ENCODE data around the gene CAPN2.
A peak's percentile ranks its signal among the peaks of the same experiment; 100 is the strongest.
"Not testable (repeated sequence)": the region's sequence is repeated elsewhere in the genome, so short reads cannot be mapped to it uniquely, and the experiment has no call there.

CAPN2 gene

GRCh38 chr1:223740038-223740736, 27.8 kb downstream of the CAPN2 start:
- not testable (repeated sequence) for DNase-seq

GRCh38 chr1:223741861-223742260, 29.5 kb downstream of the CAPN2 start:
- DNase-seq: no peak

- DNase-seq: no peak
These were observed 30.6 kb downstream of the CAPN2 start for GRCh38 chr1:223742856-223743517.

GRCh38 chr1:223745731-223746130, 33.4 kb downstream of the CAPN2 start:
- DNase-seq: no peak

GRCh38 chr1:223747838-223748335, 35.5 kb downstream of the CAPN2 start:
- no peak for DNase-seq

GRCh38 chr1:223748405-223748772, 36.0 kb downstream of the CAPN2 start:
- DNase-seq: no peak

GRCh38 chr1:223748773-223749733, 36.7 kb downstream of the CAPN2 start:
- peak; percentile 74 for DNase-seq

GRCh38 chr1:223750730-223751570, 38.6 kb downstream of the CAPN2 start:
- DNase-seq: no peak

GRCh38 chr1:223751696-223752095, 39.4 kb downstream of the CAPN2 start:
- no peak for DNase-seq

- no peak for DNase-seq
These were observed 40.6 kb downstream of the CAPN2 start for GRCh38 chr1:223752721-223753515.

GRCh38 chr1:223754681-223755431, 42.5 kb downstream of the CAPN2 start:
- no peak for DNase-seq

GRCh38 chr1:223755432-223755792, 43.1 kb downstream of the CAPN2 start:
- DNase-seq: no peak

GRCh38 chr1:223755992-223756775, 43.8 kb downstream of the CAPN2 start:
- DNase-seq: no peak

- DNase-seq: no peak
These were observed 44.7 kb downstream of the CAPN2 start for GRCh38 chr1:223756806-223757700.

- no peak for DNase-seq
These were observed 46.4 kb downstream of the CAPN2 start for GRCh38 chr1:223758734-223759133.

GRCh38 chr1:223759273-223759672, 46.9 kb downstream of the CAPN2 start:
- no peak for DNase-seq

GRCh38 chr1:223760833-223761232, 48.5 kb downstream of the CAPN2 start:
- no peak for DNase-seq

- DNase-seq: no peak
These were observed 49.1 kb downstream of the CAPN2 start for GRCh38 chr1:223761411-223761810.

GRCh38 chr1:223763251-223763650, 50.9 kb downstream of the CAPN2 start:
- no peak for DNase-seq

All from stimulated activated CD8-positive, alpha-beta memory T cell treated with anti-CD3 and anti-CD28 coated beads, Interleukin-4, amount 100 ng/mL, for 48 hours (primary cell).